Pancreas (tissue), 10 donors: ENCODE data around the gene ATAD3A. TPM values are rescaled to one million over a fixed set of nuclear protein-coding genes. Genes with fewer than 3 reads are reported as not detected.

Source experiments
- ATAC-seq, 4 donors: fragments of 200-7000 bp; cut with Tn5 transposase; one replicate each; pipeline versions ENCODE4 v1.8.0 to v1.9.1; 2020; ENCODE audit warnings: mild to moderate bottlenecking in 4 of 4, moderate library complexity in 4 of 4
- DNase-seq, 6 donors: peaks; one replicate each; pipeline ENCODE4 v3.0.0-alpha.2; 2020
- FAIRE-seq: peaks from 2 replicates; lab custom pipeline; 2012; peaks lifted over from hg19 to GRCh38; lab: Jason Lieb, UNC
- H3K27ac ChIP-seq, 4 donors: fragments of 200-600 bp; sonication (generic); 1 replicate in 3 of 4; 2 replicates in 1 of 4; pipeline versions ENCODE4 v1.5.0 to v1.8.0; 2020
- H3K27me3 ChIP-seq, 4 donors: fragments of 200-600 bp; one replicate each; pipeline ENCODE4 v1.8.0; 2021
- H3K36me3 ChIP-seq, 3 donors: fragments of 200-600 bp; sonication (generic) in 1 of 3; one replicate each; pipeline versions ENCODE4 v1.5.0 to v1.8.0; 2020 to 2021
- H3K4me1 ChIP-seq, 3 donors: fragments of 200-600 bp; one replicate each; pipeline ENCODE4 v1.8.0; 2021
- H3K4me3 ChIP-seq, 4 donors: fragments of 200-600 bp; sonication (generic) in 2 of 4; one replicate each; pipeline versions ENCODE4 v1.5.0 to v1.8.0; 2020 to 2021
- H3K9me3 ChIP-seq, 4 donors: fragments of 200-600 bp; one replicate each; pipeline ENCODE4 v1.8.0; 2021
- WGBS, 2 donors: extraction: QIAGEN DNeasy Blood & Tissue Kit; methylation state at CpG; one replicate each; pipeline ENCODE4 v1.1.7; 2013; 5-methylcytosine and 5-hydroxymethylcytosine counted together
- intact Hi-C, 3 donors: fragments of 100-400 bp; cut with DNase I; formaldehyde crosslinking; loops; one replicate each; pipeline versions ENCODE4 v1.11.1 to v1.14.2; 2022
- polyA plus RNA-seq, 2 donors: library from polyadenylated mRNA; stranded (reverse); fragments of 200-250 nt; gene quantifications; one replicate each; pipeline ENCODE4 v1.2.3, GENCODE V29; 2013
- total RNA-seq, 6 donors: library from RNA; stranded (reverse); fragmentation: NEBNext Ultra II Directional in 4 of 6; extraction: Animal tissue kit (Norgen Biotek cat#: 25700) in 4 of 6; gene quantifications; one replicate each; pipeline versions ENCODE4 v1.2.1 to v1.2.4, GENCODE V29; 2021 to 2023
- TF ChIP-seq, protein P1 (sequence below), 4 donors: fragments of 200-600 bp; sonication (generic) in 3 of 4; IDR thresholded peaks; one replicate each; pipeline versions ENCODE4 v1.5.0 to v1.8.0; 2021; ENCODE audit warnings: antibody characterized with exemption in 4 of 4
- donor health status: healthy with polysubstance abuse.
- donor health status: DM: no; HTN: no; CAD: no; lungs with moderate emphysema.
- donor health status: DM: no; HTN: no; CAD: no.
- donor health status: control.
- donor health status: control.
- donor health status: Bipolar disorder and iron deficiency.
- donor health status: DM: yes; HTN: yes; CAD: no.
- donor health status: DM: no; HTN: no; CAD: no.
- donor health status: DM: no; HTN: no; CAD: no.
- donor health status: DM: yes; HTN: yes; CAD: no.

The ATAD3A gene
- total and polyA plus RNA-seq, 8 donors, result 8.0 to 33.8 (median 17.1) TPM

DNA sequence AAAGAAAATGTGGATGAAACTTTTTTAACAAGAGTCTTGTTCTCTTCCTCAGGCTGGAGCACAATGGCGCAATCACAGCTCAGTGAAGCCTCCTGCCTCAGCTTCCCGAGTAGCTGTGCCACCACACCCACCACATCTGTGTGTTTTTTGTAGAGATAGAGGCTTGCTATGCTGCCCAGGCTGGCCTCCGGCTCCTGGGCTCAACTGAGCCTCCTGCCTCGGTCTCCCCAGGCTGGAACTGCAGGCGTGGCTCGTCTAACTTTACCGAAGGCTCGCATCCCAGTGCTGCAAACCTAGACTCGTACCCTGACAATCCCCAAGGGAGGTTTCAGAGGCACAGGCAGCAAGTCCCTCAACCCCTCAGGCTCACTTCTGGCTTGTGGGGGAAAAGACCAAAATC, 48.2 kb downstream of the ATAD3A start:
- H3K27me3 ChIP-seq, result no peaks in the 10 kb centered on the region
- DNase-seq, result no peak

DNA sequence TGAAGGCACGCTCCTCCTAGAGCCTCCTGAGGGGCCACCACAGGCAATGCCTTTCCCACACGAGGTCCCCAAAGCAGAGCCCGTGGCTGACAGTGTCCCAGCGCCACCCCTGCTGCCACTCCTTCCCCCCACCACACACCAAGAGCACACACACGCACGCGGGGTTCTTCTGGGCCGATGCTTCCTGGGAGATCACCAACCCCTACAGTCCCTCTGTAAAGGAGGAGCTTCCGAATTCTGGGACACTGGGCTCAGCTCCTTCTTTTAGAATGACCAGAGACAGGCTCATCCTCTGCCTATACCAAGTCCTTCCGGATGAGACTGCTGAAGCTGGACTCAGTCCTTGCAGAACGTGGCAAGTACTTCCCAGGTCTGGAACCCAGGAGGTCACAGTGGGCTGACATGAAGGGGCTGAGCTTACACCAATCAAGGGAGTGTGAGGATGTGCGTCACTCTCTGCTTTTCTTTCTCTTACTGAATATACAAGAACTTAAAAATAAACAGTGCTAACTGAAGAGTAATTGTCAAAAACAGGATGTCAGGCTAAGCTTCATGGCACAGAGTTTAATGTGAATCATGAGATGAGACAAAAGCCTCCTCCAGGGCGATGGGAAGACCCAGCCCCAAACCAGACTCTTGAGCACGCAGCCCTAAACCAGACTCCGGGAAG, 50.0 kb downstream of the ATAD3A start:
- Histone ChIP-seq H3K36me3 (peaks cover 0 to 20% (median 14%) of the 10 kb centered on the region in 3 donors), H3K27me3 (no peaks in the 10 kb centered on the region), H3K4me1 (no peaks in the 10 kb centered on the region), H3K27ac (no peak overlapping the region), H3K4me3 (no peak overlapping the region), H3K9me3 (no peaks in the 10 kb centered on the region)
- intact Hi-C loops, result no loop called here
- ATAC-seq (no peak), DNase-seq (no peak), FAIRE-seq (no peak)
- TF ChIP-seq, protein P1, sequence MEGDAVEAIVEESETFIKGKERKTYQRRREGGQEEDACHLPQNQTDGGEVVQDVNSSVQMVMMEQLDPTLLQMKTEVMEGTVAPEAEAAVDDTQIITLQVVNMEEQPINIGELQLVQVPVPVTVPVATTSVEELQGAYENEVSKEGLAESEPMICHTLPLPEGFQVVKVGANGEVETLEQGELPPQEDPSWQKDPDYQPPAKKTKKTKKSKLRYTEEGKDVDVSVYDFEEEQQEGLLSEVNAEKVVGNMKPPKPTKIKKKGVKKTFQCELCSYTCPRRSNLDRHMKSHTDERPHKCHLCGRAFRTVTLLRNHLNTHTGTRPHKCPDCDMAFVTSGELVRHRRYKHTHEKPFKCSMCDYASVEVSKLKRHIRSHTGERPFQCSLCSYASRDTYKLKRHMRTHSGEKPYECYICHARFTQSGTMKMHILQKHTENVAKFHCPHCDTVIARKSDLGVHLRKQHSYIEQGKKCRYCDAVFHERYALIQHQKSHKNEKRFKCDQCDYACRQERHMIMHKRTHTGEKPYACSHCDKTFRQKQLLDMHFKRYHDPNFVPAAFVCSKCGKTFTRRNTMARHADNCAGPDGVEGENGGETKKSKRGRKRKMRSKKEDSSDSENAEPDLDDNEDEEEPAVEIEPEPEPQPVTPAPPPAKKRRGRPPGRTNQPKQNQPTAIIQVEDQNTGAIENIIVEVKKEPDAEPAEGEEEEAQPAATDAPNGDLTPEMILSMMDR (IDR thresholded peaks at IDR 0.05), result no peak
- 88 to 91% methylated on average over 15 of the region's 15 CpGs for WGBS, 2 donors

More for the DNA sequence above, 48.2 kb downstream of the ATAD3A start:
- 93% methylated on average over 9 of the region's 9 CpGs for WGBS, 2 donors
- Histone ChIP-seq H3K4me3 (no peak overlapping the region), H3K36me3 (peaks cover 0 to 20% (median 14%) of the 10 kb centered on the region in 3 donors), H3K27ac (no peak overlapping the region), H3K9me3 (no peaks in the 10 kb centered on the region), H3K4me1 (no peaks in the 10 kb centered on the region)
- TF ChIP-seq, protein P1 (IDR thresholded peaks at IDR 0.05), result no peak
- no peak for FAIRE-seq
- intact Hi-C loops, result no loop called here
- no peak for ATAC-seq

DNA sequence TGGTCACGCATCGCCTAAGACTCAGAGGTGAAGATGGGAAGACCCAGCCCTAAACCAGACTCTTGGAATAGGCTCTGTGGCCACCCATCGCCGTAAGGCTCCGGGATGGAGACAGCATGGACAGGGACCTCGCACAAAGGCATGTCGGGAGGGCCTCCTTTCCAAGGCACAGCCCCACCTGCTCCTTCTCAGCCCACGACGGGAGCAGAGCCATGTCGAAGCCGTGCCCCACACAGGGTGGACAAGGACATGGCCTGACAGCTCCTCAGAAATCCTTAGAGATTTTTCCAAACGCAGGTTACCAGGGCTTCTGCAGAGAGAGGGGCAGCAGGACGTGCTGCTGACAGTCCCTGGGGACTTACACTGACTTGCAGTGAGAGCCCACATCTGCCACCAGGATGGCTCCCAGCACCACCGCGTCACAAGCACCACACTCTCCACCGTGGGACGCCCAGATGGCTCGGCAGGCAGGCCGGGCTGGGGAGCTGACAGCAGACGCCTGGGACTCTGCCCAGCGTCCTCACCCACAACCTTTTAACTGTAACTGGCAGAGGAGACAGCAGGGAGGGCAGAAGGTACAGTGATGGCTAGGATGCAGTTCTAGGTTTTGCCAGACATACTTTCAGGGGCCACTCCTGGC, 50.7 kb downstream of the ATAD3A start:
- Histone ChIP-seq H3K4me1 (no peaks in the 10 kb centered on the region), H3K4me3 (no peak overlapping the region), H3K27ac (no peak overlapping the region), H3K27me3 (no peaks in the 10 kb centered on the region), H3K36me3 (peaks cover 0 to 20% (median 14%) of the 10 kb centered on the region in 3 donors), H3K9me3 (no peaks in the 10 kb centered on the region)
- TF ChIP-seq, protein P1 (IDR thresholded peaks at IDR 0.05), result no peak
- FAIRE-seq (no peak), DNase-seq (no peak), ATAC-seq (peak in 1 of 4 donors; percentile 6)
- intact Hi-C loops, result no loop called here
- 90% methylated on average over 21 of the region's 21 CpGs for WGBS, 2 donors

DNA sequence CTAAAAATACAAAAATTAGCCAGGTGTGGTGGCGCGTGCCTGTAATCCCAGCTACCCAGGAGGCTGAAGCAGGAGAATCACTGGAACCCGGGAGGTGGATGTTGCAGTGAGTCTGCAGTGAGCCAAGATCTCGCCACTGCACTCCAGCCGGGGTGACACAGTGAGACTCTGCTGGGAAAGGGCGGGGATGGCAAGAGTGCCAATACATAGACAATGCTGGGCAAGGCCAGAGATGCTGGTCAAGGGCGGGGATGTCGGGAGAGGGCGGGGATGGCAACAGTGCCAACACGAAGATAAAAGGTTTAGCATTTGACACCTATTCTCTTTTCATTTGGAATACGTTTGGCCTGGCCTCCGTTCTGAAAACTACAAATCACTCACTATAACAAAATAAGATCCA, 51.7 kb downstream of the ATAD3A start:
- TF ChIP-seq, protein P1 (IDR thresholded peaks at IDR 0.05), result no peak
- no peaks in the 10 kb centered on the region for H3K4me1 ChIP-seq
- H3K27me3 ChIP-seq, result no peaks in the 10 kb centered on the region
- intact Hi-C loops, result no loop called here
- no peak overlapping the region for H3K27ac ChIP-seq
- 93 to 95% methylated on average over 12 of the region's 12 CpGs for WGBS, 2 donors
- H3K36me3 ChIP-seq, result peaks cover 0 to 20% (median 14%) of the 10 kb centered on the region in 3 donors
- H3K9me3 ChIP-seq, result no peaks in the 10 kb centered on the region
- DNase-seq (no peak), FAIRE-seq (no peak), ATAC-seq (no peak)
- no peak overlapping the region for H3K4me3 ChIP-seq

DNA sequence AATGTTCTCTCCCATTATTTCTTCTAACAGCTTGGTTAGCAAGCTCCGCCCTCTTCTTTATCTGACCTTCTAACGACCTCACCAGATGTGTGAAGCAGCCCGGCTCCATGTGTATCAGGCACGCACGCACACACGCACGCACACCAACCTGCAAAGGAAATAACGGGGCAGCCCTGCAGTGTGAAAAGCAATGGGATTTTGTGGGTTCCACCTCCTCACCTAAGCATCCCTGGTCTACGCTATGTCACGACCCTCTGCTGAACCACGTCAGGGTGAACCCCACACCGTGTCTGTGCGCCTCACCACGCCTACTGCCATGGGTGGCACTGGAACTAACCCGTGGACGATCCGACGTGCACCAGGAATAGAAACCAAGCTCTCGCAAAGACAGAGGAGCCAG, 52.3 kb downstream of the ATAD3A start:
- Histone ChIP-seq H3K27ac (no peak overlapping the region), H3K9me3 (no peaks in the 10 kb centered on the region), H3K4me1 (no peaks in the 10 kb centered on the region), H3K27me3 (no peaks in the 10 kb centered on the region), H3K4me3 (no peak overlapping the region), H3K36me3 (peaks cover 0 to 20% (median 14%) of the 10 kb centered on the region in 3 donors)
- 81 to 86% methylated on average over 19 of the region's 19 CpGs for WGBS, 2 donors
- TF ChIP-seq, protein P1 (IDR thresholded peaks at IDR 0.05), result no peak
- no peak for FAIRE-seq
- no peak for ATAC-seq
- no peak for DNase-seq
- intact Hi-C loops, result no loop called here
